ENCODE results near the gene SPIB.
A peak's percentile ranks its signal among the peaks of the same experiment; 100 is the strongest.
"Not testable (repeated sequence)": the region's sequence is repeated elsewhere in the genome, so short reads cannot be mapped to it uniquely, and the experiment has no call there.

SPIB gene

GRCh38 chr19:50439130-50439529, 20.4 kb downstream of the SPIB start:
- not testable (repeated sequence) for DNase-seq (ENCODE audit: low spot score)

GRCh38 chr19:50444059-50444458, 25.3 kb downstream of the SPIB start:
- DNase-seq (ENCODE audit: low spot score), result no peak

GRCh38 chr19:50447053-50447452, 28.3 kb downstream of the SPIB start:
- no peak for DNase-seq (ENCODE audit: low spot score)

GRCh38 chr19:50447750-50448149, 29.0 kb downstream of the SPIB start:
- DNase-seq (ENCODE audit: low spot score), result no peak

- DNase-seq (ENCODE audit: low spot score), result no peak
These were observed 30.6 kb downstream of the SPIB start for GRCh38 chr19:50449236-50449899.

- no peak for DNase-seq (ENCODE audit: low spot score)
These were observed 31.9 kb downstream of the SPIB start for GRCh38 chr19:50450369-50451222.

GRCh38 chr19:50451223-50451534, 32.4 kb downstream of the SPIB start:
- no peak for DNase-seq (ENCODE audit: low spot score)

GRCh38 chr19:50453243-50453642, 34.5 kb downstream of the SPIB start:
- DNase-seq (ENCODE audit: low spot score), result no peak

GRCh38 chr19:50455992-50456391, 37.3 kb downstream of the SPIB start:
- DNase-seq (ENCODE audit: low spot score), result no peak

GRCh38 chr19:50457300-50457699, 38.6 kb downstream of the SPIB start:
- DNase-seq (ENCODE audit: low spot score), result no peak

- no peak for DNase-seq (ENCODE audit: low spot score)
These were observed 39.8 kb downstream of the SPIB start for GRCh38 chr19:50458396-50459066.

GRCh38 chr19:50459067-50459456, 40.3 kb downstream of the SPIB start:
- DNase-seq (ENCODE audit: low spot score), result no peak

GRCh38 chr19:50459638-50460037, 40.9 kb downstream of the SPIB start:
- no peak for DNase-seq (ENCODE audit: low spot score)

GRCh38 chr19:50460161-50460765, 41.5 kb downstream of the SPIB start:
- DNase-seq (ENCODE audit: low spot score), result no peak

- peak; percentile 81 for DNase-seq (ENCODE audit: low spot score)
These were observed 42.5 kb downstream of the SPIB start for GRCh38 chr19:50461066-50461875.

- no peak for DNase-seq (ENCODE audit: low spot score)
These were observed 44.2 kb downstream of the SPIB start for GRCh38 chr19:50462970-50463369.

GRCh38 chr19:50464348-50464747, 45.6 kb downstream of the SPIB start:
- DNase-seq (ENCODE audit: low spot score), result no peak

GRCh38 chr19:50465000-50465399, 46.3 kb downstream of the SPIB start:
- DNase-seq (ENCODE audit: low spot score), result no peak

GRCh38 chr19:50465986-50466705, 47.4 kb downstream of the SPIB start:
- peak; percentile 79 for DNase-seq (ENCODE audit: low spot score)

GRCh38 chr19:50466706-50467039, 47.9 kb downstream of the SPIB start:
- DNase-seq (ENCODE audit: low spot score), result no peak

- no peak for DNase-seq (ENCODE audit: low spot score)
These were observed 48.8 kb downstream of the SPIB start for GRCh38 chr19:50467566-50467965.

Measured in ecto neural progenitor cell (in vitro differentiated cells).